Hepatic stellate cell (primary cell): ENCODE data around the gene PCDH1.
"Not testable (repeated sequence)": the region's sequence is repeated elsewhere in the genome, so short reads cannot be mapped to it uniquely, and the experiment has no call there.

ENCODE experiments used
- DNase-seq: peaks from one replicate; pipeline ENCODE4 v3.0.0; 2011; ENCODE audit warnings: low spot score

Gene PCDH1

GRCh38 chr5:141832131-141832530, 46.1 kb downstream of the PCDH1 start:
- DNase-seq = no peak

DNA sequence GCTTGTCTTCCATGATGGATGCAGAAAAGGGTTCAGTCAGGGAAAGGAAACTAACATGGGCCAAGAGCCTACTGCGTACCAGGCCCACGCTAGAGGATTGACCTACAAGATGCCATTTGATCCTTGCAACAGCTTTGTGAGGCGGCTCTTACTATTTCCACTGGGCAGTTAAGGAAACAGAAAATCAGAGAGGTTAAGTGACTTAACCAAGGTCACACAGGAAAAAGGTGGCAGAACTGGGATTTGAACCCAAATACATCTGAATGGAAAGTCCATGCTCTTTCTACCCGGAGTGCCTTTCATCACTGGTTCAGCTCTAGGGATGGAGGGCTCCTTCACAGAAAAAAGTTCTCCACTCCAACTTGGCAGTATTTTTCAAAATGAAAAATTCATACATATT, 50.0 kb downstream of the PCDH1 start:
- DNase-seq = no peak

DNA sequence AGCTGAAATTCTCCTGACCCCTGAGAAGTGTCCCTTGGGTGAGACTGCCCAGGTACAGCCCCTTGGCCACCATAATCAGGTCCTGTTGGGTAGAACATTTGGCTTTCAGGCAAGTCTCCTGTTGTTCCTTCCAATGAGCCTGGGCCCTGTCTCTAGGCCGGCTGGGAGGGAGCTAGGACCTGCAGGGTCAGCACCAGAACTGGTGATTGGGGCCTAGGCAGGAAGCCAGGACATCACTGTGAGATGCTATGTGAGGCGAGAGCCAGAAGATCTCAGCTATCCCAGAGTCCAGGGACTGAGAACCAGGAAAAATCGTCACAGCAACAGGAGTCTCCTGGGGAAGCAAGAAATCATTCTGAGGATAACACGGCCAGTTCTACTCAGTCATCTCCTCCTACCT, 51.5 kb downstream of the PCDH1 start:
- no peak for DNase-seq

DNA sequence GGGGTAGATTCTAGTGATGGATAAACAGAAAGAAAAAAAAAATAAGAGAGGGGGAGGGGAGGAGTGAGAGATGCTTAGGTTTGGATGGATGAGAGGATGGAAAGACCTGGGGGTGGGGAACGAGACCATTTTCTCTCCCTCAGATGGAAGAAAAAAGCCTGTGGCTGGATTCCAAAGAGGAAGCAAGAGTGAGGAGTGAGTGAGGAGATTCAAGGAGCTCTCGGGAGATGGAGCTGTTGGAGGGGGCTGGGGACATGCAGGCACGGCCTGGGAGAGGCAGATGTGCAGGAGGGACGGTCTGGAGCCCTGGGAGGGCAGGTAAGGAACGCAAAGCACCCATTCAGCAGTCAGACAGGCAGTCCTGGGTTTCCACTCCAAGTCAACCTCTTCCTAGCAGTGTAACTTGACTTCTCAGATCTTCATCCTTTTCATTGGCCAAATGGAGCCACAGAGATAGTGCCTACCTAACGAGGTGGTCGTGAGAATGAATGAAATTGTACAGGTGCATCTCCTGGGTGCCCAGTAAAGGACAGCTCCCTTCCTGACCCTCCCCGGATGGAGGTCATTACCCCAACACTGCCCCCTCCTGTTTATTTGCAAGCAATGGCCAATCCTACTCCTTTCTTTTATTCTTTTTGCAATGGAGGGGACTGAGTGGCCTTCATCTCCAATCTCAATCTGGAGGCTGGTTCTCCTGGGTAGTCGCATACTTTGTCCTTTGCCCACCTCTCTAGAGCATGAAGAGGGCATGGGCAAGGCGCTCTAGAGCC, 52.2 kb downstream of the PCDH1 start:
- DNase-seq = no peak

DNA sequence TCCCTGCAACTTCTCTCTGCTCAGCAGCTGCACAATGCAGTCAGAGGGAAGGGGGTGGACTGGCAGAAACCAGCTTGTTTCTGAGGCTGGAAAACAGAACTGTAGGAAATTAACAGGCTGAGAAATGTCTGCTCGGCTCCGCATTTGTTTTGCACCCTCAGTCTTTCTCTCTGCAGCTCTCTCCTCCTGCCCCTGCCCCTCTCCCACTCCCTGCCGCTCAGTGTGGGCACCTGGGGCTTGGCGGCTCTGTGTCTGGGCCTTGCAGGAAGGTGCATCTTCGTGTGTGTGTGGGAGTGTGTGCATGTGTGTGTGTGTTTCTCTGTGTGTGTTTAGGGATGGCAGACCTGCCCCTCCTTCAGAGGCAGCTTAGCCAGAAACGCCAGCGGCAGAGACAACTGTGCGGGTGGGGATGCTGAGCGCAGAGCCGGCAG, 53.0 kb downstream of the PCDH1 start:
- no peak for DNase-seq

- no peak for DNase-seq
Measured at GRCh38 chr5:141824717-141825116, 53.5 kb downstream of the PCDH1 start.

- no peak for DNase-seq
Measured at GRCh38 chr5:141823056-141823455, 55.2 kb downstream of the PCDH1 start.

DNA sequence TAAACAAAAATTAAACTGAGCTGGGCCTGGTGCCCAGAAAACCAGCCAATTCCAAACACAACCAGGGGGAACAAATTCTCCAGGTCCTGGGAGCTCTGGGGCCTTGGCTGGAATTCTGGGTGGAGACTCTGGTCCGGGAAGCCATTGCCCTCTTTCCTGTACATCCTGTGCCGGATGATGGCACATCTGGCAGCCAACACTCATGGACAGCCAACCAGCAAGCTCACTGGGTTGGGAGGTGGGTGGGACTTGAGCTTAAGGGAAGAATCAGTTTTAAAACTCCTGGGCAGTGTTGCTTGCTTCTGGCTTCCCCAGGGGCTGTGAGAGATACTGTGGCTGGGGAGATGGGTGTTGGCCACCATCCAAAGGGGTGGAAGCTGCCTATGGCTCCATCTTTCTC, 56.1 kb downstream of the PCDH1 start:
- peak; percentile 68 for DNase-seq

GRCh38 chr5:141821430-141821925, 56.7 kb downstream of the PCDH1 start:
- DNase-seq = peak; percentile 95

DNA sequence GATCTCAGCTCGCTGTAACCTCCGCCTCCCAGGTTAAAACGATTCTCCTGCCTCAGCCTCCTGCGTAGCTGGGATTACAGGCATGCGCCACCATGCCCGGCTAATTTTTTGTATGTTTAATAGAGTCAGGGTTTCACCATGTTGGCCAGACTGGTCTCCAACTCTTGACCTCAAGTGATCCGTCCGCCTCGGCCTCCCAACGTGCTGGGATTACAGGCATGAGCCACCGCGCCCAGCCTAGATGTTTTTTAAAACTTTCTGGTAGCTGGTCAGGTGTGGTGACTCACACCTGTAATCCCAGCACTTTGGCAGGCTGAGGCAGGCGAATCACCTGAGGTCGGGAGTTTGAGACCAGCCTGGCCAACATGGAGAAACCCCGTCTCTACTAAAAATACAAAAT, 57.5 kb downstream of the PCDH1 start:
- DNase-seq = not testable (repeated sequence)

GRCh38 chr5:141817631-141818030, 60.6 kb downstream of the PCDH1 start:
- no peak for DNase-seq

DNA sequence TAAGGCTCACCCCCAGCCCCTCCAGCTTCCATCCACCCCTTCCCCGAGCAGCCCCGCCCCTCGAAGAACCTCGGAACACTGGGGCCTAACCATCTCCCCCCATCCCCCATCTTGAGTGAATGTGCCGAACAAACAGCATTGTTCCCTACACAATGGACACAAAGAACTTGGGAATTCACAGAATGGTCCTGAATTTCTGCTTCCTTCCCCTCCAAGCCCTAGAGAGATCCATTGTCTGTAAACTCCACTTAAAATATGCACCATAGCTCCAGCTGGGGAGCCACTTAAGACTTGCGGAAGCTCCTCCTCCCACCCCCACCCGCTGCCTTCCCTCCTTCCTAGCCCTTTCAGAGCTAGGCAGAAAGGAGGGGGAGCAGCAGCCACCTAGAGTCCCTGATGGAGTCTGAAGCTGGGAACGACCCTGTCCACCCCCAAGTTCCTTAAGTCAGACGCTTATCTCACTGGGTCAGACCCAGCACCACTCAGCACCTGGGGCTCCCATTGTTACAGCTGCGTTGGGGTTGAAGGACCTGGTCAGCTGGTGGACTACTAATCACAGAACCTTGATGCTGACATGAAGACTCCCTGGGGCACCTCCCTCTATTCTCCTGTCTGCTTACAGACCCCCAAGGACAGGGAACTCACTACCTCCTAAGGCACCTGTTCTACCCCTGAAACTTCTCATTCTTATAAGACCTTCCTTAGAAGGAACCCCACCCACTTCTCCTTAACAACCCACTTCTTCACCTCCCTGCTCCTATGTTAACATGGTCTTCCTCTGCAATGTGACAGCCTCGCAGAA, 61.4 kb downstream of the PCDH1 start:
- no peak for DNase-seq

GRCh38 chr5:141815796-141816180, 62.4 kb downstream of the PCDH1 start:
- no peak for DNase-seq

GRCh38 chr5:141815051-141815795, 63.0 kb downstream of the PCDH1 start:
- DNase-seq = no peak

DNA sequence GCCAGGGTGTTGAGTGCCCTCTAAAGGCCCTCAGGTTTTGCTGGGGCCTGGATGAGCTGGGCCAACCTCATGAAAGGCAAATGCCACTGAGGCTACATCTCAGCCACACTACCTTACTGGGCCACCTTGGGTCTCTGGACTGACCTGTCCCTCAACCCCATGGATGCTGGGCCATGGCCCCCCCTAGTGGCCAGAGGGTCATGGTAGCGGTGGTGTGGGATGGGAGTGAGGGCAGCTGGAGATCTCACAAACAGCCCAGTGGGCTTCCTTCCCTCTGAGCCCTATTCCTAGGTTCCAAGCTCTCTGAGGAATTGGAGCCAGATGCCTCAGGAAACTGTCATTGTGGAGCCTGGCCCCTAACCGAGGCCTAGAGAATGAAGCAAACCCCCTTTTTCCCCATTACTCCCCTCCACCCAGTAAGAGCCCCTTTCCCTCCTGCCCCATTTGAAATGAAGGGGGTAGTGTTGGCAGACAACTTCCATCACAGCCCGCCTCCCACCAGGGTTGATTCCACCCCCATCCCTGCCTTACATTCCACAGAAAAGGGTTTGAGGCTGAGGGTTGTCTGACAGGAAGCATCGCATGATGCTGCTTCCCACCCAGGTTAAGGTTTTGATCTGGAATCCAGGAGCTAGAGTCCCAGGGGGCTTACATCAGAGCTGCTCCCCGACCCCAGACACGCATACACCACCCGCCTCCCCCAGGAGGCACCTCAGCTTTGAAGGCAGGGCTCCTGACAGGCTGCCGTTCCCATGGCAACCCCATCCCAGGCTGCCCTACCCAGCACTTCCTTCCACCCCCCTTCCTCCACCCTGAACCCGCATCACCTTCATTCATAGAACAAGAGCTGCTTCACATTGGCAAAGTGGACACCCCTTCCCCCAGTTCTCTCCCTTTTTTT, 63.9 kb downstream of the PCDH1 start:
- DNase-seq = peak; percentile 68

DNA sequence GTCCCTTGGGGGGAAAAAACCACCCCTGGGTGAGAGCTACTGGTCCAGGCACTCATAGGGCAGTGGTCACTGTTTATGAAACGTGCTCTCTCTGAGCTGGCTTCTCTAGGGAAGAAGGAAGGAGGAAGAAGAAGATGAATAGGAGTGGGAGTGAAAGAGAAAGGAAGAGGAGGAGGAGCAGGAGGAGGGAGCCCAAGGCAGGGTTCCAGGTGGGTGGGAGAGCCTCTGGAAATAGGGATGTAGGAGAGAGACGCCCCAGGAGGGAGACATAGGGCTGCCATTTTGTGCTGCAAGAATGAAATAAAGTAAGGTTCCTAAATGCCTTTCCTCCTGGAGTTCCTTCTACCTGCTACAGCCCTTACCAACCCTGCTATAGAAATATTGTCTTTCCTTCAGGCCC, 65.7 kb downstream of the PCDH1 start:
- no peak for DNase-seq

DNA sequence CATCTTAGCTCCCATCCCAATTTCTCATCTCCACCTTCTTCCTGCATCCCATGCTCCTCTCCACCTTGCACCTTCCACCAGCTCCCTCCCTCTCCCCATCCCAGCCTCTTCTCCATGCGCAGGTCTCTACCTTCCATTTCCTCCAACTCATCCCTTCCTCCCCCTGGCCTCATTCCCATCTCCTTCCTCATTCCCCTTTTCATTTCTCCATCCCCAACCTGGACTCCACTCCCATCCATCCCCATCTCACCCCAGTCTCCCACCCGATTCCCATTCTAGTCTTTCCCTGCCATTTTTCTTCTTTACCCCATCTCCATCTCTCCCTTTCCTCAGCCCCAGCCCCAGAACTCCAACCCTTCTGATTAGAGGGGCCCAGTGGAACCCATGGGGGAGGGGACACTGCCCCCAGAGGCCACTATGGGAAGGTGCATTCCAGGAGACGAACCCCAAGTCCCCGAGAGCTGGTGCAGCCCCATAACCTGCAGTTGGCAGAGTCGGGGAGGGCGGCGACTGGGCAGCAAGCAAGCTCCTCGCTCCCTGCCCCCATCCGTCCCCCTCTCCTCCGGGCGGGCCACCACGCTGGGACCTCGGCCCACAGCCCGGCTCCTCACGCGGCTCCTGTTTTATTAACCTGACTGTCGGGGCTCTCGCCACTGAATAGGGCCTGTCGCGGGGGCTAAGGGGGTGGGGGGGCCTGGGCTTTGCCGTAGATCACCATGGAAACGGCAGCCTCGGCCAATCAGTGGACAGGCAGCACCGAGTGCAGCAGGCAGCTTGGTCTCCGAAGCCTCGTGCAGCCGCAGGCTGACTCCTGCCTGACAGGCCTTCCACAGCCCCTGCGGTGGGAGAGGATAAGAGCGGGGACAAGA, 66.7 kb downstream of the PCDH1 start:
- DNase-seq = peak; percentile 41

- no peak for DNase-seq
Measured at GRCh38 chr5:141810702-141811101, 67.5 kb downstream of the PCDH1 start.

- no peak for DNase-seq
Measured at GRCh38 chr5:141809380-141810096, 68.7 kb downstream of the PCDH1 start.

GRCh38 chr5:141808857-141809256, 69.4 kb downstream of the PCDH1 start:
- DNase-seq = no peak
